GM12891 (cell line): Measurements from ENCODE around the gene PRKN.

Experiments
- POLR2A ChIP-seq: IDR thresholded peaks from 2 replicates; pipeline ENCODE4 v1.6.1; 2011; ENCODE audit warnings: low read depth, low read length, control low read depth
- POLR2AphosphoS5 ChIP-seq: IDR thresholded peaks from 2 replicates; pipeline ENCODE4 v1.6.1; 2011; ENCODE audit warnings: low read depth, low read length, control low read depth
- POU2F2 ChIP-seq: IDR thresholded peaks from 2 replicates; pipeline ENCODE4 v1.6.1; 2011; ENCODE audit warnings: low read depth, mild to moderate bottlenecking, control low read depth, low read length, moderate library complexity
- SPI1 ChIP-seq: IDR thresholded peaks from 2 replicates; pipeline ENCODE4 v1.6.1; 2011; ENCODE audit warnings: low read depth, low read length, control low read depth
- TAF1 ChIP-seq: IDR thresholded peaks from 2 replicates; pipeline ENCODE4 v1.6.1; 2011; ENCODE audit warnings: low read depth, low read length, control low read depth

DNA sequence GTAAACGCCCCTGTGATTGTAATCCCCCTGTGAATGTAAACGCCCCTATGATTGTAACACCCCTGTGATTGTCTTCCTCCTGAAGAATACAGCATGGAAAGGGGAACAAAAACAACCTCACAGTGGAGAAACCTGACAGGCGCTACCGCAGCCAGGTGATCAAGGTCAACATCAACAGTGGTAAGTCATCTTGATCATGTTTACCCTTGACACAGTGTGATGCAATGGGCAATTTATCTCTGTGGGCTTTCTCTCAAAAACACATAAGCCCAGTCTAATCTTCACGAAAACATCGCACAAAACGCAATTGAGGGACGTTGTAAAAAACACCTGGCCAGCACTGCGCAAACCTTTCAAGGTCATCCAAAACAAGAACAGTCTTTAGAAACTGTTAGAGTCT, 277.2 kb downstream of the PRKN start:
- TF ChIP-seq TAF1 (no peak), POLR2A (no peak), POLR2AphosphoS5 (no peak), SPI1 (no peak), POU2F2 (no peak)
